NCI-H69 (cell line): ENCODE measurements around the gene ATF7.

ENCODE experiments used
- DNase-seq: peaks from one replicate; lab custom pipeline; 2025; lab: John Stamatoyannopoulos, UW

The ATF7 gene

DNA sequence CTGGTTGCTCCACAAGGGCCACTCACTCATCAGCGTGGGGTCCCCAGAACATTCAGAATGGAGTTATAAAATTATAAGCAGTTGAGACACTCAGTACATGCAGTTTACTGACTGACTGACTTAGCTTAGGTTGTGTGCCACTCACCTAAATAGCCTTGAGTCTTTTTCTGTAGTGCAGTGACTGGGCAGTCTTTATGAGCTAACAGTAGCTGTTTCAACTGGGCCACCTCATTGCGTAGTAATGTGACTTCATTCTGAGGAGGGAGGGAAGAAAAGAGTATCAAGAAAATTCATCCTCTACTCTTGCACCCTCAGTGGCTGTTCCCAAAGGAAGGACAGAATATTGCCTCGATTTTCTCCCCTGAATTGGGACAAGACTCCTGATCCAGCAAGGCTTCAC lies 103.1 kb downstream of the ATF7 start:
- DNase-seq: no peak

DNA sequence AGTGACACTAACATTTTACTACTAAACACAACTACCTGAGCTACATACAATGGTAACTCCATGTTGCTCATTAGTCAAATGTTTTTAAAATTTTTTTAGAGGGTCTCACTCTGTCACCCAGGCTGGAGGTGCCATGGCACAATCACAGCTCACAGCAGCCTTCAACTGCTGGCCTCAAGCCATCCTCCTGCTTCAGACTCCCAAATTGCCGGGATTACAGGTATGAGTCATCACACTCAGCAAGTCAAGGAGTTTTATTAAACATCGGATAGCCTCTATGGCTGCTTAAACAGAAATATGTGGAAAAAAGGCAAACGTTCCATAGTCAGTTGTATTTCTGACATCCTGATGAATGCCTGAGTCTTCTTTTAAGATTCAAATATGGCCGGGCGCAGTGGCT lies 107.8 kb downstream of the ATF7 start:
- no peak for DNase-seq

DNA sequence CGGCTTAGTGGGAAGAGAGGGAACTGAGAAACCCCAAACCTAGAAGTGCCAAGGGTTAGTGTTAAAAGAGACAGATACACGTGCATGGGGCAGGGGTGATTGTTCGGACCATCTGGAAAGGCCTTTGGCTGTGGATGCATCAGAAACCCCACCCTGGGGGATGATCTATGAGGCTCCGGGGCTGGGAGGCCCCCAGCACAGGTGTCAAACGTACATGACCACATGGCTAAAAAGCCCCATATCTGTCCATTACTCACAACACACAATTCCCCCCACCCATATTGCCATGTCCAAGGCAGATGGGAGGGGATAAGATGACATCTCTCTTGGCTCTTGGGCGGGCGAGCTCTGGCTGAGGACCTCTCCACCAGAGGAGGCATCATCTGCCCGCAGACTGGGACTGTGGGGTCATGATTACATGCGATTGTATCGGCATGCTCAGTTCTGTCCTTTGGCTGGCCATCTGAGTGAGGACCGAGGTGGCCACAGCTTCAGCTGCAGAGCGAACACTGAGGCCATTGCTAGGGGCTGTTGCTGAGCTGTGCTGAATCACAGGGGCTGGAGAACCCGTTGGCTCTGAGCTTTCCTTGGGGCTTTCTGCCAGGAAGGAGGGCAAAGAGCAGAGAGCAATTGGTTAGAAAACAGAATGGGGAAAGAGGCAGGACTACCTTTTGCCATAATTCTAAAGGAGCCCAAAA lies 109.3 kb downstream of the ATF7 start:
- no peak for DNase-seq

DNA sequence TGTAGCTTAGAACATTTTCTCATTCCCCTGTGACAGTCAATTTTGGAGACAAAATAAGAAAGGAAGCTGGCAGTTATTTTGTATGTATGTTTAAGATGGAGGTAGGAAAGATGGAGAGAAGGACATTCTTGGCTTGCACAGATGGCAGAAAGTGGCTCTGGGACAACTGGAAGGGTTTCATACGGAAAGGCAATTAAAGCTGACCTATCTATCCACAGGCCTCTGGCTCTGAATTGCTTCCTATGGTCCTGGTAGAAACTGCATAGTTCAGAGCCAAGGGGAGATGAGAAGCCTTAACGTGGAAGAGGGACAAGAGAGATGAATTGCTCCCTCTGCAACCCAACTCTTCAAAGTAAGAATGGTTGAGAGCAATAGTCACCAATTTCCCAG lies 110.9 kb downstream of the ATF7 start:
- DNase-seq: no peak

DNA sequence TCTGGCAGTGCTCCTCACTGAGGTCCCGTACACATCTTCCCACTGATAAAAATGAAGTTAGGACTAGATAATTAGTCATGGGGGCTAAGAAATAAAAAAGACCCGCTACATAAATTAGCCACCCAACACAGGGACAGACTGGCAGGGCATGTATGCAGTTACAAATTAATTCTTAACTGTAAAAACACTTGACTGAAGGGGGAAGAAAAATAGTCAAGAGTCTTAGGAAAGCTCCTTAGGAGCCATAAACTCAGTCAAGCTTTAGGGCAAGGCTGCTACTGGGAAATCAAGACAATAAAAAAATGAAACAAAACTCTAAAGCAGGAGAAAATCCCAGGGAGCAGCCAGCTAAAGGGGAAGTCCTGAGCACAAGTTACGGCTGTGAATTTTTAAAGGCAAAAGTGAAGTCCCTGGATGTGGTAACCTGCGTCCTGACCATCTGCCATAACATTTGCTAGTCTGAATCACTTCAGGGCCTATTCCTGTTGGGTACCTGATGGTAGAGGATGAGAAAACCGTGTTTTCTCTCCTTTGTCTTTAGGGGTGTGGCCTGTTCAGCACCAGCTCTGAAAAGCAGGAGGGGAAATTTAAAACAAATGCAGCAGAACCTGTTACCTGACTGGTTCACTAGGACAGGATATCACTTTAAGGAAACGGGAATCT lies 111.4 kb downstream of the ATF7 start:
- DNase-seq: no peak

DNA sequence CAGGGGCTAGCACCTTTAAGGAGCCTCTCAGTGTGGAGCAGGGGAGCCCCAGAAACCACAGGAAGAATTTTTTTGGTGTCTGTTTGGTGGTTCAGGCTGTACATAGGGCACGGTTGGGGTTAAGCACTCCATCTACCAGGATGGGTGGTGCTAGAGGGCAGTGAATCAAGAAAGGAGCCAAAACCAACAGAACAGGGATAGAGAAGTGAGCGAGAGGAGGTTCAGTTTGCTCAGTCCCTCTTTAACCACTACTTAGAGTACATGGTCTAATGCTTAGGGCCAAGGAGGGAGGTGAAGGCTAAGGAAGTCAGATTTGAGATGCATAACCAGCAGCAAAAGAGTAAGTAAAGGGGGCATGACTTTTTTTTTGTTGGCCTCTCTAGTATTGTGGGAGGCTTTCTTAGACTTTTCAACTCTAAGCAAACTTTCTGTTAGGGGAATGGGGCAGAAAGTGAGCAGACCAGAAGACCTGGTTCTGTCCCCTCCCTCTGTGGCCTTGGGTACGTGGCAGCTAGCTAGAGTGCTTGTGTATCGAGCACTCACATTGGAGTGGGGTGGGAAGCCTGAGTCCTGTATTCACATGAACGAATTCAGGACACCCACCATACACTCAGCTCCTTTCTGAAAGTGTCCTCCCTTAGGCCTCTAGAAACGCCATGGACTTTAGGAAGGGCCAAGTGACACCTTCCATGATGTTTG lies 112.3 kb downstream of the ATF7 start:
- no peak for DNase-seq

DNA sequence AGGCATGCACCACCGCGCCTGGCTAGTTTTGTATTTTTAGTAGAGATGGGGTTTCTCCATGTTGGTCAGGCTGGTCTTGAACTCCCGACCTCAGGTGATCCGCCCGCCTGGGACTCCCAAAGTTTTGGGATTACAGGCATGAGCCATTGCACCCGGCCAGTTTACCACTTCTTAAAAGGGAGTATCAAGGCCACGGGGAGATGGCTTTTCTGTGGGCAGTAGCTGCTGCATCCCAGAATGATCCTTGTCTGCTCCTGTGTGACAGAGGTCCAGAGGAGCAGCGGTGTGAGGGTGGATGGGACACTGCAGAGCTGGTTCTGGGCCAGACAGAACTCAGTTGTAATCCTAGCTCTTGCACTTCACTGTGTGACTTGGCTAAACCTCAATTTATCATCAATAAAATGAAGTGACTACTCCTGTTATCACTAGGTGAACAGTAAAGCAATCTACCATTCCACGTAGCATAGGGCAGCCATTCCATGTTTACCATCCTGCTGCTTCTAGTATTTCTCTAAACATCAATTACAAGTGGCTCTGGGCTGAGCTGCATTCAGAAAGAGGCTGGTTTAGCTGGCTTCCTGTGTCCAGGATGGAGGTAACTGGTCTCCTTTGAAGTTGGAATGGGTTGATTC lies 115.9 kb downstream of the ATF7 start:
- DNase-seq: no peak

DNA sequence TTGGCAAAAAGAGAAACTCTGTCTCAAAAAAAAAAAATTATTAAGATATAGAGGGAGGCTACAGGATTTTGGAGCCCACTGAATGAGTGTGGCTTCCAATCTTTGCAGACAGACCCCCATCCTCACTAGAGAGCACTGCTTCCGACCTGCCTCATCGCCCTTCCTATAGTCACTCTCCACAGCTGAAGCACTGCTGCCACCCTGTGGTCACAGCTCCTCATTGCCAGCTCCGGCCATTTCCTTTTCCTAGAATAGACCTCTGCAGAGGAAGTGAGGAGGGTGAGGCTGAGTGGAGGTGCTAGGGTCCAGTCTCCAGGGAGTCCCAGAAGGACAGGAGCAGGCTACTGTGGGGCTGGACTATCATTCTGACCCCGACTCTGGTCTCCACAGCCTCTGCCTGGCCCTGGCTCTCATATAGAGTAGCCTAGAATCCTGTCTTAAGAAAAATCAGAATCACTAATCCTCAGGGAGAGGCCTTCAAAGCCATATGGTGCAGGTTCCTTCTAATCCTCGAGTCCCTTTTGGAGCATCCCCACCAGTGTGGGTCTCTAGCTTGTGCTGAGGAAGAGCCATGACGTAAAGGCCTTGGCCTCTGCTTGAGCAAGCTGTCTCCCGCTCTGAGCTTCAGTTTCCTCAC lies 117.5 kb downstream of the ATF7 start:
- DNase-seq: peak; percentile 87

DNA sequence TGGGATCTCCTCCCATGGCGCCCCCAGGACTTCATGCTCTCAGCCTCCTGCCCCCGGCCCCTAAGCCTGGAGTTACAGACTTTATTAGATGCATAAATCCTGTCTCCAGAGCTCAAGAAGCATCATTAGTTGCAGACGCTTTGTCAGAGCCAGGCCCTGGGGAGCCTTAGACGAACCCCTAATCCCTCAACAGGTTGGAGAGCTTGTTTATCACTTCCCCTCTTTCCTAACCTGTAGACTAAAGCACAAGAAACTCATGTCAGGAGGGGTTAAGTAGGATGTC lies 118.6 kb downstream of the ATF7 start:
- peak; percentile 21 for DNase-seq

DNA sequence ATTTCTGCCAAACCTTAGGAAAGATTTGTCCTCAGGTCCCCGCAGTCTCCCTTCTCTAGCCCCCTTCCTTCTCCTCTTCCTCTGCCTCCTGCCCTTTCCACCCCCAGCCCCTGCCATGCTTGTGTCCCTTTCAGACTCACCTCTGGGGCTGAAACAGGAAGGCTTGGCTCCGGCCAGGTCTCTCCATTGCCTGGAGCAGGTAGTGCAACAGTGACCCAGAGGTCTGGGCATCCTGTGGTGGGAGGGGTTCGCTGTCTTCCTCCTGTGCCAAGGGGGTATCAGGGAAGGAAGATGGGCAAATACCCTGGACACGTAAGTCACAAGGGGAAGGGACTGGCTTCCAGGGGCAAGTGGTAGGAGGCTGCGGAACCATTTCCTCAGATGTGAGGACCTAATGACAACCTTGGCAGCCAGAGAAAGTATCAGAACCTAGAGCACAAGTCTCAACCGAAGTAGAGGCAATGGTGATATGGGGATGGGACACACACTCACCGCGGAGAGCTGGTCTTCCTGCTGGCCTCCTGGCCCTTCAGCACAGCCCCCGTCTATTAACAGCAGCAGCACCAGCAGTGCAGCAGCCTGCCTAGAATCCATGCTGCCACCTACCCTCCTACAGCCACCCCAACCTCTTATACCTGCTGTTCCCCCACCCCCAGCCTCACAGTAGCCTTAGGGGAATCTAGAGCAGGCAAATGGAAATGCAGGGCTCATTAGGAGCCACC lies 119.1 kb downstream of the ATF7 start, which contains the start of gene NPFF:
TSS of gene NPFF (minus strand) at position 604 of the 722 bp plus-strand sequence. CDS start at position 594, 10 bp downstream.
- no peak for DNase-seq

DNA sequence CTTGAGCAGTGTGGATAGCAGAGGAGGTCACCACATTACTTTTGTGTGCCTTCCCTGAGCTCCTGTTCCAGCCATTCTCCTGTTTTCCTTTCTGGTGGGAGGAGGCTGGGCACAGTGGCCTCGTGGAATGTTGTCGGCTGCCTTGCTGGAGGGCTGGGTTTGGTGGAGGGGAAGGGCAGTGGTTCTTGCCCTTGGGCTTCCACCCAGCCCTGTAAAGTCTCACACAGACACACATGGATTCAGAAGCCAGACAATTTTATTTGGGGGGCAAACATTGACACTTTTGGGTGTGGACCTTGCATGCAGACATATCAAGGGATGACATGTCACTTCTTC lies 119.8 kb downstream of the ATF7 start:
- DNase-seq: no peak

DNA sequence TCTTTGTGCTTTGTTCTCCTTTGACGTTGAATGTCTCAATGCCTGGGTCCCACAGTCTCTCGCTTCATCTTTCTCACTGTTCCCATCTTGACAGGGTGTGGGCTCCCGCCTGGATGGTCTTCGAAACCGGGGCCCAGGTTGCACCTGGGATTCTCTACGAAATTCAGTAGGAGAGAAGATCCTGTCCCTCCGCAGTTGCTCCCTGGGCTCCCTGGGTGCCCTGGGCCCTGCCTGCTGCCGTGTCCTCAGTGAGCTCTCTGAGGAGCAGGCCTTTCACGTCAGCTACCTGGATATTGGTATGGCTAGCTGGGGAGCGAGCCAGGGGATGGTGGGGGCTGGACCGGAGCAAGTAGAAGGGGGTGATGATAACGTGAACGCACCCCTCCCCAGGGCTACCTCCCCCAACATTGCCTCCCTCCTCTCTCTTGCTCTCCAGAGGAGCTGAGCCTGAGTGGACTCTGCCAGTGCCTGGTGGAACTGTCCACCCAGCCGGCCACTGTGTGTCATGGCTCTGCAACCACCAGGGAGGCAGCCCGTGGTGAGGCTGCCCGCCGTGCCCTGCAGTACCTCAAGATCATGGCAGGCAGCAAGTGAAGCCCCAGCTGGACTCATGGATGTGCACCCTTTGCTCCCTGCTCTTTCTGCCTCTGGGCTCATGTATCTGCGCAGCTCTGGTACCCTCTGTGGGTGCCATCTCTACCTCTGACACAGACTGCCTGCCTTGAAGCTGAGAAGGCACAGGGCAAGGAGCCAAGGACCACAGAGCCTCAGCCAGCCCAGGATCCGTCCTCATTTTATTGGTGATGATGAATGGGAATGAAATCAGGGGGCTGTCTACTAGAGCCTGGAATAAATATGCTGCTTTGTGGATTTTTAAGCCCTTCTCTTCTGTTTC lies 120.4 kb downstream of the ATF7 start:
- DNase-seq: no peak

DNA sequence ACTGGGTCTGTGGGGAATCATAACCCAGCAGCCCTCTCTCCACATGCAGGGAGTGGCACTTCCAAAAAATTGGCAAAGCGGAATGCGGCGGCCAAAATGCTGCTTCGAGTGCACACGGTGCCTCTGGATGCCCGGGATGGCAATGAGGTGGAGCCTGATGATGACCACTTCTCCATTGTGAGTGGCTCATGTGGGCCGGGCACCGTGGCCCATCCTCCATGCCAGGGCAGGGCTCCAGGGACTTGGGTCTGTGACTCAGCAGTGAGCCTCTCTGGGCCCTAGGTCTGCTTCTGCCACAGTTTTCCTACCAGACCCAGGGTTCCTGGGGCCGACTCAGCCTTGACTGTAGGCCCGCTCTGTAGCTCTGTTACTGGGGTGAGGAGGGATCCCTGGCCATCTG lies 121.1 kb downstream of the ATF7 start:
- no peak for DNase-seq

DNA sequence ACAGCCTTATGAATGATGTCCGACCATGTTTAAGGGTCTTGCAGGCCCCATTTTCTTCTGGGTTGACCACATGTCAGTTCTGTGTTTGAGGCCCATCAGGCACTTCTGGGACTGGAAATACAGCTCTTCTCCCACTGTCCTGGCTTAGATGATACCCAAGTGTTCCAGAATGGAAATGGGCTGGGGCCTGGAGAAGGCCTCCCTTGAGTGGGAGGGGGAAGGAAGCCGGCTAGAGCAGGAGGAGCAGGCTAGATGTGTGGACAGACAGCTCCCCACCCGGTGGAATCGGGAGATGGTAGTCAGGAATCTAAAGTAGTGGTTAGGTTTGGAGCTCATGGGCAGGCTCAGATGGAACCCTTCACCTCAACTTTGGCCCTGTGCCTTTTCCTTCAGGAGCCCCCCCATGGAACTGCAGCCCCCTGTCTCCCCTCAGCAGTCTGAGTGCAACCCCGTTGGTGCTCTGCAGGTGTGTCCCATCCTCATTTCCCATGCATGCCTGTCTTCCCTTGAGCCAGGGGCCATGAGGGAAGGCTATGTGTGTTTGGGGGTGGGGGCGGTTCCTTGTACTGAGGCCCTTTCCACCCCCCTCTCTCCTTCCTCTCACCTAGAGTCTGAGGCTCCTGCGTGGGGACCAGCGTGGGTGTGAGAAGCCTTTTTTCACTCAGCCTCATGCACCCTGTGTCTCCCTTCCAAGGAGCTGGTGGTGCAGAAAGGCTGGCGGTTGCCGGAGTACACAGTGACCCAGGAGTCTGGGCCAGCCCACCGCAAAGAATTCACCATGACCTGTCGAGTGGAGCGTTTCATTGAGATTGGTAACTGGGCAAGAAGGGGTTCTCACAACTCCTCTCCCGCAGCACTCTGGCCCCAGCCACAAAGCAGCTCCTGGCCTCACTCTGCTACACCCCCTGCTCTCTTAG lies 121.9 kb downstream of the ATF7 start:
- DNase-seq: no peak

DNA sequence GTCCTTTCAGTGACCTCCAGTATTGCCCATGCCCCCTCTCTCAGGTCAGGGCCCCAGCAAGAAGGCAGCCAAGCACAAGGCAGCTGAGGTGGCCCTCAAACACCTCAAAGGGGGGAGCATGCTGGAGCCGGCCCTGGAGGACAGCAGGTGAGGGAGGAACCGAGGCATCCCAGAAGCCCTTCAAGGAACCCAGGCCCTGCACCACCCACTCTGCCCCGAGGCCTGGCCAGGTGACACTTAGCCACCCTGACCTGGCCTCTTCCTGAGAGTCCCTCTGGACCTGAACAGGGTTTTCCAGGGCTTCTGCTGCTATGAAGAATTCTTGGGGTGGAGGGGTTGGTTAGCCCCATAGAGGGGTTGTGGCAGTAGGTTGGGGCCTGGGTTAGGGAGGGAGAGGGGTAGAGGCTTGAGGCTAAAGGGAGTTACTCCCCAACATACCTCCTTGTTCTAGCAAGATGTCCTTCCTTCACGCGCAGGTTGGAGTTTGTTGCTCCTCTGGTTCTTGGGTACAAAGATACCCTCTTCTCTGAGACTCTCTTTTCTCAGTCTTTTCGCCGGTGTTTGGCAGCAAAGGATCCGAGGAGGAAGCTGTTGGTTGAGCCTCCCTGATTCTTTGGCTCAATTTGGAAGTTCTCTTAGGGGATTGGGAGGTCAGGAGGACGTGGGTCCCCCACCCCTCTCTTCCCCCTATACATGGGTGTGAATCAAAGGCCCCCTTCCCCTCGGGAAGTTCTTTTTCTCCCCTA lies 123.0 kb downstream of the ATF7 start:
- DNase-seq: no peak

DNA sequence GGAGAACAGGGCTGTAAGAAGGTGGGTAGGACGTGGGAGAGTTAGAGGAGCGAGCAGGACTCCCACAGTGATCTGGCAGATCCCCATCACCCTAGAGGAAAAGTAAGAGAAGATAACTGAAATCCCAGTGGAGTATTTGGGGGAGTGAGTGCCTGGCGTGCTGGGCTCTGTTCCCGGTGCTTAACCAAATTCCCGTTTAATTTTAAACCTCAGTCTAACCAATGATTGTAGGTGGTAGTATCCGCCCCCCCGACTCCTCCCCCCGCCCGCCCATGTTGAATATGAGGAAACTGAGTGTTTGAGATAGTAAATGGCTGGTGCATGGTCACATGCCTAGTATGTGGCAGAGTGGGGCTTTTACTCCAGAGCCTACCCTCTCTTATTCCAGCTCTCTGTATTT lies 123.9 kb downstream of the ATF7 start:
- DNase-seq: no peak

DNA sequence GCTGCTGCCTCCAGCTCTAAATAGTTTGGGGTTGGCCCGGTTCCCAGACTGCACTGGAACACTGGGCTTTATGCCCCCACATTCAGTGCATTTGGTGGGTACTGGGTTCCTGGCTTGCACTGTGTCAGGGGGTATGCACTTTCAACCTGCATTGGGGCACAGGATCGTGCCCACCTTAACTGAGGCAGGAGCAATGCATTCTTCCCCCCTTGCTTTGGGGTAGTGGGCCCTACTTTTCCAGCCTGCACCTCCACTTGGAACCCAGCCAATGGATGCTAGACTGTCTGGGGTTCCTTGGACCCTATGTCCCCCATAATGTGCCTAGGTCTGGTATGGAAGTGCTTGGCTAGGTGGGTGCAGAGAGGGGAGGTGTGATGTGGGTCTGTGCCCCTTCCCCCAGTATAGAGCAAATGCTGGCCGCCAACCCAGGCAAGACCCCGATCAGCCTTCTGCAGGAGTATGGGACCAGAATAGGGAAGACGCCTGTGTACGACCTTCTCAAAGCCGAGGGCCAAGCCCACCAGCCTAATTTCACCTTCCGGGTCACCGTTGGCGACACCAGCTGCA lies 124.5 kb downstream of the ATF7 start:
- DNase-seq: no peak

DNA sequence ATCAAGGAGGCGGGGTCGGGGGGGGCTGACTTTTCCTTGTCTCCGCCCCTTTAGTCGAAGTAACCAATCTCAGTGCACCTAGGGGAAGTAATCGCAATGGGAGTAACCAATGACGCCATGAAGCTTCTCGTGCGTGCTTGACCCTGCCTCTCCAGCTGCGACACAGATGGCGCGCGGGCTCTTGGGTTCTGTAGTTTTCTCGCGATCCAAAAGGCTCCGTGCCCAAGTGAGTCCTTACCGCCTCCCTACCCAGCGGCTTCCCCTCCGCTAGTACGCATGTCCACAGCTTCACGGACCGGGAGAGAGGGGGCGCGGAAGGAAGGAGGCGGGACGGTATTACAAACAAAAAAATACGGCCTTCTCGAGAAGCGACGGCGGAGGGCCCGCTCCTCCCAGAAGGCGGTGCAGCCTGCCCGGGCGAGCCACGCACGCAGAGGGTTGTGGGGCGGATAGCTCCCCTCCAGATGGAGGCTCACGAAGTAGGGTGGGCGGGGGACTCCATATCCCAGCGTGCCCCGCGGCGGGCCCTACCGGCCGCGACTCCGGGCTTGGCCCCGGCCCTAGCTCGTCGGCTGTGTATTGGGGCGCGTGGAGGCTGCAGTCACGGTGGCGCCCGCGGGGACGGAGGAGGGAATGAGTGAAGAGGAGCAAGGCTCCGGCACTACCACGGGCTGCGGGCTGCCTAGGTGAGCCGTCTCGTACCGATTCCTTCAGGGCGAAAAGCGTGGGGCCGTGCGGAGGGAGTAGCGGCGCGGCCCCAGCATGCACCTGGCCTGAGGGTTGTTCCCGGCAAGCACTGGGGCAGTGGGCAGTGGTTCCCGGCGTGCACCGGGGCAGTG lies 125.2 kb downstream of the ATF7 start, which contains the start of gene TARBP2:
TSS of gene TARBP2 (plus strand) at position 508 of the 839 bp plus-strand sequence. CDS start at position 634, 126 bp downstream.
- peak; percentile 100 for DNase-seq
